SK-N-SH treated with all-trans-retinoic acid at 6 μM for 48 hours (cell line): Measurements from ENCODE around the gene TCERG1L.

ENCODE experiments used
- ARNTL ChIP-seq: fragments of 450-650 bp; formaldehyde crosslinking; IDR thresholded peaks from 2 replicates; pipeline ENCODE4 v1.5.0; 2020; ENCODE audit warnings: low read depth, mild to moderate bottlenecking, moderate library complexity, borderline replicate concordance
- GLIS3 ChIP-seq: fragments of 250-450 bp; sonication (Bioruptor Pico); IDR thresholded peaks from 2 replicates; pipeline ENCODE4 v1.5.0; 2020; ENCODE audit warnings: mild to moderate bottlenecking, moderate library complexity
- ISL1 ChIP-seq: fragments of 250-450 bp; sonication (Bioruptor Pico); IDR thresholded peaks from 2 replicates; pipeline ENCODE4 v2.1.2; 2022; ENCODE audit warnings: mild to moderate bottlenecking, moderate library complexity
- PPARA ChIP-seq: fragments of 250-450 bp; sonication (Bioruptor Pico); IDR thresholded peaks from 2 replicates; pipeline ENCODE4 v1.5.0; 2020; ENCODE audit warnings: mild to moderate bottlenecking, borderline replicate concordance
- RARB ChIP-seq: fragments of 250-450 bp; sonication (Bioruptor Pico); IDR thresholded peaks from 2 replicates; pipeline ENCODE4 v1.8.0; 2021; ENCODE audit warnings: mild to moderate bottlenecking, moderate library complexity
- SNAI2 ChIP-seq: fragments of 250-450 bp; sonication (Bioruptor Pico); IDR thresholded peaks from 2 replicates; pipeline ENCODE4 v1.5.0; 2020; ENCODE audit warnings: mild to moderate bottlenecking, moderate library complexity
- TCF4 ChIP-seq: fragments of 250-450 bp; sonication (Bioruptor Pico); IDR thresholded peaks from 2 replicates; pipeline ENCODE4 v1.8.0; 2021; ENCODE audit warnings: mild to moderate bottlenecking, moderate library complexity, borderline replicate concordance
- TOX ChIP-seq: fragments of 250-450 bp; sonication (Bioruptor Pico); IDR thresholded peaks from 2 replicates; pipeline ENCODE4 v1.8.0; 2021; ENCODE audit warnings: mild to moderate bottlenecking, moderate library complexity, borderline replicate concordance
- ZC3H10 ChIP-seq: fragments of 250-450 bp; sonication (Bioruptor Pico); IDR thresholded peaks from 2 replicates; pipeline ENCODE4 v1.5.1; 2021; ENCODE audit warnings: mild to moderate bottlenecking, moderate library complexity
- ZNF565 ChIP-seq: fragments of 450-650 bp; formaldehyde crosslinking; conservative IDR thresholded peaks from 2 replicates; pipeline ENCODE4 v1.5.0; 2020; ENCODE audit warnings: low read depth, mild to moderate bottlenecking, moderate library complexity
- ZNF70 ChIP-seq: fragments of 450-650 bp; formaldehyde crosslinking; IDR thresholded peaks from 2 replicates; pipeline ENCODE4 v1.5.0; 2020; ENCODE audit warnings: mild to moderate bottlenecking, moderate library complexity
- TF ChIP-seq, protein P1 (sequence below): fragments of 250-450 bp; sonication (Bioruptor Pico); IDR thresholded peaks from 2 replicates; pipeline ENCODE4 v1.8.0; 2020; ENCODE audit warnings: mild to moderate bottlenecking, moderate library complexity, borderline replicate concordance
- TF ChIP-seq, protein P2 (sequence below): fragments of 250-450 bp; sonication (Bioruptor Pico); IDR thresholded peaks from 2 replicates; pipeline ENCODE4 v1.5.1; 2020; ENCODE audit warnings: low read depth, mild to moderate bottlenecking, moderate library complexity
- TF ChIP-seq, protein P3 (sequence below): fragments of 250-450 bp; sonication (Bioruptor Pico); IDR thresholded peaks from 2 replicates; pipeline ENCODE4 v1.8.0; 2021; ENCODE audit warnings: low read depth, mild to moderate bottlenecking, moderate library complexity, borderline replicate concordance

DNA sequence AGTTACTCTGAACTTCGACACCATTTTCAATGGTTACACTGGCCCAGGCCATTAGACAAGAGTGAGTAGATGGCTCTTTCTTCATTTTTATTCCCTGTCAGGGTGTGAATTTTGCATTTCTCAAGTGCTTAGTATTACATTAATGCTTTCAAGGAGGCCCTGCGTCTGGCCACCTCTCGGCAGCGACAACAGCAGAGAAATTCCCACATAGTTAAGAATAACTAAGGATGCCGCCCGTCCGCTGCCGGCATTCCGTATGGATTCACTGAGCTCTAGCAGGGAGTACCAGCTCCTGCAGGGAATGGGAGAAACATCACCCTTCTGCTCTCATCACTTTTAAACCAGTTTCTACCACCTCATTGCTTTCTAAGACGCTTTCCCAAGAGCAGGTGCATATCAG lies 153.6 kb downstream of the TCERG1L start:
- TF ChIP-seq ARNTL (CRISPR knock-in tag) (no peak), SNAI2 (CRISPR knock-in tag) (no peak), PPARA (CRISPR knock-in tag) (no peak), ZC3H10 (CRISPR knock-in tag) (no peak), ISL1 (CRISPR knock-in tag) (no peak), GLIS3 (CRISPR knock-in tag) (no peak), TCF4 (CRISPR knock-in tag) (no peak), ZNF70 (CRISPR knock-in tag) (no peak), TOX (no peak), RARB (CRISPR knock-in tag) (no peak), ZNF565 (CRISPR knock-in tag) (no peak)
- TF ChIP-seq, protein P1, sequence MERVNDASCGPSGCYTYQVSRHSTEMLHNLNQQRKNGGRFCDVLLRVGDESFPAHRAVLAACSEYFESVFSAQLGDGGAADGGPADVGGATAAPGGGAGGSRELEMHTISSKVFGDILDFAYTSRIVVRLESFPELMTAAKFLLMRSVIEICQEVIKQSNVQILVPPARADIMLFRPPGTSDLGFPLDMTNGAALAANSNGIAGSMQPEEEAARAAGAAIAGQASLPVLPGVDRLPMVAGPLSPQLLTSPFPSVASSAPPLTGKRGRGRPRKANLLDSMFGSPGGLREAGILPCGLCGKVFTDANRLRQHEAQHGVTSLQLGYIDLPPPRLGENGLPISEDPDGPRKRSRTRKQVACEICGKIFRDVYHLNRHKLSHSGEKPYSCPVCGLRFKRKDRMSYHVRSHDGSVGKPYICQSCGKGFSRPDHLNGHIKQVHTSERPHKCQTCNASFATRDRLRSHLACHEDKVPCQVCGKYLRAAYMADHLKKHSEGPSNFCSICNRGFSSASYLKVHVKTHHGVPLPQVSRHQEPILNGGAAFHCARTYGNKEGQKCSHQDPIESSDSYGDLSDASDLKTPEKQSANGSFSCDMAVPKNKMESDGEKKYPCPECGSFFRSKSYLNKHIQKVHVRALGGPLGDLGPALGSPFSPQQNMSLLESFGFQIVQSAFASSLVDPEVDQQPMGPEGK (CRISPR knock-in tag) = no peak
- TF ChIP-seq, protein P2, sequence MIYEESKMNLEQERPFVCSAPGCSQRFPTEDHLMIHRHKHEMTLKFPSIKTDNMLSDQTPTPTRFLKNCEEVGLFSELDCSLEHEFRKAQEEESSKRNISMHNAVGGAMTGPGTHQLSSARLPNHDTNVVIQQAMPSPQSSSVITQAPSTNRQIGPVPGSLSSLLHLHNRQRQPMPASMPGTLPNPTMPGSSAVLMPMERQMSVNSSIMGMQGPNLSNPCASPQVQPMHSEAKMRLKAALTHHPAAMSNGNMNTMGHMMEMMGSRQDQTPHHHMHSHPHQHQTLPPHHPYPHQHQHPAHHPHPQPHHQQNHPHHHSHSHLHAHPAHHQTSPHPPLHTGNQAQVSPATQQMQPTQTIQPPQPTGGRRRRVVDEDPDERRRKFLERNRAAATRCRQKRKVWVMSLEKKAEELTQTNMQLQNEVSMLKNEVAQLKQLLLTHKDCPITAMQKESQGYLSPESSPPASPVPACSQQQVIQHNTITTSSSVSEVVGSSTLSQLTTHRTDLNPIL (CRISPR knock-in tag) = no peak
- TF ChIP-seq, protein P3, sequence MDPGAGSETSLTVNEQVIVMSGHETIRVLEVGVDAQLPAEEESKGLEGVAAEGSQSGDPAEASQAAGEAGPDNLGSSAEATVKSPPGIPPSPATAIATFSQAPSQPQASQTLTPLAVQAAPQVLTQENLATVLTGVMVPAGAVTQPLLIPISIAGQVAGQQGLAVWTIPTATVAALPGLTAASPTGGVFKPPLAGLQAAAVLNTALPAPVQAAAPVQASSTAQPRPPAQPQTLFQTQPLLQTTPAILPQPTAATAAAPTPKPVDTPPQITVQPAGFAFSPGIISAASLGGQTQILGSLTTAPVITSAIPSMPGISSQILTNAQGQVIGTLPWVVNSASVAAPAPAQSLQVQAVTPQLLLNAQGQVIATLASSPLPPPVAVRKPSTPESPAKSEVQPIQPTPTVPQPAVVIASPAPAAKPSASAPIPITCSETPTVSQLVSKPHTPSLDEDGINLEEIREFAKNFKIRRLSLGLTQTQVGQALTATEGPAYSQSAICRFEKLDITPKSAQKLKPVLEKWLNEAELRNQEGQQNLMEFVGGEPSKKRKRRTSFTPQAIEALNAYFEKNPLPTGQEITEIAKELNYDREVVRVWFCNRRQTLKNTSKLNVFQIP = no peak
